Stimulated activated CD8-positive, alpha-beta memory T cell treated with anti-CD3 and anti-CD28 coated beads, Interleukin-4, amount 100 ng/mL, for 4 hours (primary cell): ENCODE measurements around the gene ZEB2.
"Not testable (repeated sequence)": the region's sequence is repeated elsewhere in the genome, so short reads cannot be mapped to it uniquely, and the experiment has no call there.

Experiments used
- DNase-seq, 2 donors: peaks; one replicate each; pipeline ENCODE4 v3.0.0-alpha.2; 2020; ENCODE audit warnings: low read depth in 2 of 2, low spot score in 1 of 2

The ZEB2 gene

GRCh38 chr2:144389151-144389929 is 130.6 kb downstream of the ZEB2 start:
- no peak for DNase-seq

DNA sequence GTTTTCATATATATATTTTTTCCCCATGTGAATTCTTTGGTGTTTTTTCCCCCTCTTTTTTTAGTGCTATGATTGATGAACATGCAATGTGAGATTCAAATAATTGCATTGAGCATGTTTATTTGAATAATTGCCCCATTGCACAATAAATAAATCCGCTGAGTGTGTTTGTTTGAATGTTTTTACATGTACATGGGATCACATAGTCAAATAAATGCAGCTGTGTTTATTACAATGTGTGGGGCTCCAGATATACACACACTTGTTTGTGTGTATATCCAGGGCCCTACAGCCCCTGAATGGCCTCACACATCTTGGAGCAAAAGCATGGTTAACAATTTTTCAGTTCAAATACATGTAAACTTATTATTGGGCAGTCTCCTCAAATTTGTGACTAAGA is 134.5 kb downstream of the ZEB2 start:
- DNase-seq, result no peak

GRCh38 chr2:144383571-144384100 is 136.3 kb downstream of the ZEB2 start:
- DNase-seq, result no peak

DNA sequence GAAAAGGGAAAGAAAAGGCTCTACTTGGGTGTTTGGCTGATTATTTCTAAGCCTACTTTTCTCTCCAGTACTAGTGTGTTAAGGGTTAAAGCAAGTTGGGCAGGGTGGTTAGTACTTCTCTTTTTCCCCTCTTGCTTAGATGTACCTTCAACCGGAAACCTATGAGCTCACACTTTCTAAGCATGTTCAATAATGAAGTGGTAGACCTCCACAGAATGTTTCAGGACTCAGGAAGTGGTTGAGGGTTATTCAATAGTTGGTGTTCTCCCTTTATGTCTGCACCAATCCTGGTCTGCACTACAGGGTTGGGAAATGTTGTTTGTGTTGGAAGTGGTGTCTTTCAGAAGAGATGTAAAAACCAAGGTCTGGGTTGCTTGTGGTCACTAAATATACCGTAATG is 137.1 kb downstream of the ZEB2 start:
- no peak for DNase-seq

DNA sequence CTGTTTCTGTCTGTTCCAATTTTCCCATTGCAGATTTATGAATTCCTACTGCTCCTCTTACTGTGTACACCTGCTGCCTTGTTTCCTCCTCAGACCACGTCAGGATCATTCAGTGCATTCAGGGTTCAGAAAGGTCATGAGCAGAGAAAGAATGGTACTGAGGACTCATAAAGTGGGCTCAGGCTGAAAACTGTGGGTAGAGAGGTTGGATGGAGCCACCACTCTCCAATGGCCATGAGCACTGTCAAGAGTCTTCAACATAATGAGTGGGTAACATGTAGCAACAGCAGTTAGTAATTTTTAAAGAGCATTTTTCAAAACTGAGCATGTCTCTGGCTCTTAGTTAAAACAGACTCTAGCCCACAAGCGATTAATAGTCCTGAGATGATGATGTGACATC is 138.2 kb downstream of the ZEB2 start:
- DNase-seq, result no peak

DNA sequence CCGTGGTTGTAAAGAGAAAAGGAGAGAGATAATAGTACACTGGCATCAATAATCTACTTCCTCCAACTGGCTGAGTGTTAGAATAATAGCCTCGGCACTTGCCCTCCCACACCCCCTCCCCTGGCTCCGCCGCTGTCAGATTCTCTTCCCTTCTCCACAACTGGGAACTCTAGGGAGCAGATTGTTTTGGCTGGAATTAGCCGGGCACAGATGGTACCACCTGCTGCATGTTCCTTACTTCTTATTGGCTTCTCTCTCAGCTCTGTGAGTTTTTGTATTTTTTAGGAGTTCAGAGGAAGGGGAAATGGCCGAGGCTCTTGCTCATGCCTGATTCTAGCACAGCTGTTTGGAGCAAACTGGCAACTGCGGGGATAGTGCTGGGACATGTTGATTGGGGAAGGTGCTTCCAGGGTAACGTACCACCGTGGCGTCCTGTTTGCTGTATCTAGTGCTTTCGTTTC is 140.0 kb downstream of the ZEB2 start:
- DNase-seq, result no peak

DNA sequence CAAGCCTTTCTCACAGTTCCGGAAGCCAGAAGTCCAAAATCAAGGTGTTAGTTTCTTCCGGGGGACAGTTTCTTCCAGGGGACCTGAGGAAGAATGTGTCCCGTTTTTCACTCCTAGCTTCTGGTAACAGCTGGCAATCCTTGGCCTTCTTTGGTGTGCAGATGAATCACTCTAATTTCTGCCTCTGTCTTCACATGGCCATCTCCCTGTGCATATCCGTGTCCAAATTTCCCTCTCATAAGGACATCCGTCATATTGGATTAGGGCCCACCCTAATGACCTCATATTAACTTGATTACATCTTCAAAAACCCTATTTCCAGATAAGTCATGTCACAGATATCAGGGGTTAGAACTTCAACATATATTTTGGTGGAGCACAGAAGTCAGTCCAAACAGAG is 141.4 kb downstream of the ZEB2 start:
- DNase-seq, result no peak

DNA sequence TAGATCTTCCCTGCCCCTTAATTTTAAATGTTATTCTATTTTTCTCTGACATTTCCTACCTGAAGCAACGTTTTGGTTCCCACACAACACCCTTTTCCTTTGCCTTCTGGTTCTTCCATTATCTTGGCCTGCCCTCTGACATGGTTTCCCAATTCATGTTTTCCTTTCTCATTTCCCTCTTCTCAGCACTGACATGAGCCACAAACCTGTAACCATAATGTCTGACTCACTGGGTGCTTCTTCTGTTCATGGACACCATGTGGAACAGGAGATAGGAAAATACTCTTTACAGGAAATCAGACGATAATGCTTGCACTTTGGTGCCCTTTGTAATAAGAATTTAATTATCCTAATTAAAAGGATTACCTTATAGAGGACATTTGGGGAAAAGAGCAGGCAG is 142.0 kb downstream of the ZEB2 start:
- no peak for DNase-seq

DNA sequence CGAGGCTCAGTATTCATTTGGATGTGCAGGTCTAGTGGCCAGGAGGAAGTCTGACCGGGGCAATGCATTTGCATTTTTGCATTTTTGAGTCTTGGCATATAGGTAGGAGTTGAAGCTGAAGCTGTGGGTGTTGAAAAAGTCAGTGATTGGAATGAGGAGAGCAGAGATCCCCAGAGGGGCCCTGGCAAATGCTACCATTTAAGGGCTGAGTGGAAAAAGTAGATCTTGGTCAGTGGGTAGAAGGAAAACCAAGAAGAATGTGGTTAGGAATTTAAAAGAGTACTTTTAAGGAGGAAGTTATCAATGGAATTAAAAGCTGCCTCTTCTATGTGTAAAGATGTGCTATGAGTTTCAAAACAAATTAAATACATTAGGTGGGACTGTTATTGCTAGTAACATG is 143.0 kb downstream of the ZEB2 start:
- no peak for DNase-seq

DNA sequence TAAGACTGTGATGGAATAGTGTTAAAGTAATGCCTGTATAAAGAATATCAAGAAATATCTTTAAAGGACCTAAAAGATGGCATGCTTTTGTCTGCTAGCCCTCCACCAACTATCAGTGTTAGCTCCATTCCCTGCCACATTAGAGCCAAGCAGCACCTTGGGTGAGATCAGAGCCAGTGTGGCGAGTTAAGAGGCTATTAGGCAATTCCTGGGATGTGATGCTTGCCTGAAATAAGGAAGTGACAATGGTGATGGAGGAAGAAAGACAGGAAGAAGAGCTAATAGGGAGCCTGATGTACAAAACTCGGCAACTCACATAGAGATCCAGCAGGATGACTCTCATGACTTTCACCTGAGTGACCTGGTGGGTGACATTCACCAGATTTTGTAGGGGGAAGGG is 143.5 kb downstream of the ZEB2 start:
- no peak for DNase-seq

DNA sequence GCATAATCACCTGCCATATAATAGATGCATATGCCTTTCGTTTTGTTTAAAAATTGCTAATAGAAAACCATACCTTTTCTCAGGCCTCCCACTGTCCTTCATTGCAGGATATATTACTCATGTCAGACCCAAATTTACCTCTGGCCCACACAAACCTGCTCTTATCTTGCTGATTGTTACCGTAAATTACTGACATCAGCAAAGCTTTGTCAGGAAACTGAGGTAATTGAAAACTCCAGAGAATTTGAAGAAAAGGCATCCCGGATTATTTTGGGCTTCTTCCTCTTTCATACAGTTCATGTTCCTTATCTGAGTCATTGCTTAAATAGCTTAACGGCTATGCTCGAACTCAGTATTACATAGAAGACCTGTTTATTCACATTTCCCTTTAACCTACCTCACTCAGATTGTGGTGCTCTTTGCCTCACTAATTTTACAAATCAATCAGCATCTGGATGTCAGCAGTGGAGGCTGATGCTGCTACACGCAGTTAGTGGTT is 145.7 kb downstream of the ZEB2 start:
- no peak for DNase-seq

DNA sequence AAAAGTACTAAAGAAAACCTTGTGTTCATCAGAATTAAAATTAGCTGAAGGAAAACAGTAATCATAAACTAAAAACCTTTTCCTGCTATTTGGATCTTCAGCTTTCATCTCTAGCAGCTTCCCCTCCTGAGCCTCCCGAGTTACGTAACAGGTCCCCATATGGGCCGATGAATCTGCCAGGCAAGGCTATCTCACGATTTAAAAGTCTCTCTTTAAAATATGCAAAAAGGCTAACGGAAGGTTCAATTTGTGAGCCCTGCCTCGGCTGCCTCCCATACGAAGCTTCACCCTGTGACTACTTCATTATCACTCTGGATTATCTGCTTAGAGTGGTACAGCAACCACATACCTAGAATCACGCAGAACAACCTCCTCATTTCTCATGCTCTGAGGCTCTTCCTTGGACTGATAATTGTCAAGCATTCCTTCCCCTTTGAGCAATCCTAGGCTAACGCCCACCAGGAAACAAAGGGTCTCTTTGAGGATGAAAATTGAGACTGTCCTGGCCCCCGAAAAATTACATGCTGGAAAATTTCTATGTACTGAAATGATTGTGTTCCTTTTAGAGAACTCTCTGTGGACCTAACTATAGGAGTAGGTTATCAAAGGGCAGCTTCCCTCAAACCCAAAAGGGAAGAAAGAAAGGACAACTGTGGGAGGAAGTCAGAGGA is 147.4 kb downstream of the ZEB2 start:
- no peak for DNase-seq

DNA sequence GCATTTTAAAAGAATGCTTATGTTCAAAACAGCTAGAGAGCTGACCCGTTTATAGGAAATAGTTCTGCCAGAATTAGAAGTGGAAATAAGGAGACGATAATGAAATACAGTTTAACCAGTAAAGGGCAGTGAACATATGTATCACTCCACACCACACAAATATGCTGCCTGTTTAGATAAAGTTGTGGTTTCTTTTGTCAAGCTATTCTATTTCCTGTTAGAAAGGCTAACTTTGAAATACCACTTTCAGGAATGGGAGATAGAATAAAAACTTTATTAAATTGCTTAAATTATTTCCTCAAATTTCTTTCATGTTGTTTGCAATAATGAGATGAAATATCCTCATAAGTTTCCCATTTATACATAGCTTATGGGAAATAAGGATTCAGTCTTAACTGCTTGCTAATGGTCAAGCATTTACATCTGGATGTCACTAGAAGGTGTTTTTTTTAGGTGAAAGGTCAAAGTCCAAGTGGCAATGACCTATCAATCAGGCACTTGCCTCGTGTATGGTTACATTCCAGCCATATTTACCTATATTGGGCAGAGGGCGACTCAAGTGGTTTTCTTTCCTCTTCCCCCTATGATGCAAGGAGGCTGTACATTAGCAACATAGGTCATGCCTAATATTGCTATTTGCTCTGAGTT is 148.9 kb downstream of the ZEB2 start:
- no peak for DNase-seq

GRCh38 chr2:144369416-144369815 is 150.5 kb downstream of the ZEB2 start:
- no peak for DNase-seq

GRCh38 chr2:144366825-144367429 is 153.0 kb downstream of the ZEB2 start:
- DNase-seq, result no peak

- no peak for DNase-seq
These were observed 154.8 kb downstream of the ZEB2 start for GRCh38 chr2:144364944-144365738.

DNA sequence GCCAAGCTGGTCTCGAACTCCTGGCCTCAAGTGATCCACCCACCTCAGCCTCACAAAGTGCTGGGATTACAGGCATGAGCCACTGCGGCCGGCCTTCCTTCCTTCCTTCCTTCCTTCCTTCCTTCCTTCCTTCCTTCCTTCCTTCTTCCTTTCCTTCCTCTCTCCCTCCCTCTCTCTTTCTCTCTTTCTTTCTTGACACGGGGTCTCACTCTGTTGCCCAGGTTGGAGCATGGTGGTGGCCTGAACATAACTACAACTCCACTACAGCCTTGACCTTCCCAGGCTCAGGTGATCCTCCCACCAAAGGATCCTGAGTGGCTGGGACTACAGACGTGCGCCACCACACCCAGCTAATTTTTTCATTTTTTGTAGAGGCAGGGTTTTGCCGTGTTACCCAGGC is 155.7 kb downstream of the ZEB2 start:
- not testable (repeated sequence) for DNase-seq

DNA sequence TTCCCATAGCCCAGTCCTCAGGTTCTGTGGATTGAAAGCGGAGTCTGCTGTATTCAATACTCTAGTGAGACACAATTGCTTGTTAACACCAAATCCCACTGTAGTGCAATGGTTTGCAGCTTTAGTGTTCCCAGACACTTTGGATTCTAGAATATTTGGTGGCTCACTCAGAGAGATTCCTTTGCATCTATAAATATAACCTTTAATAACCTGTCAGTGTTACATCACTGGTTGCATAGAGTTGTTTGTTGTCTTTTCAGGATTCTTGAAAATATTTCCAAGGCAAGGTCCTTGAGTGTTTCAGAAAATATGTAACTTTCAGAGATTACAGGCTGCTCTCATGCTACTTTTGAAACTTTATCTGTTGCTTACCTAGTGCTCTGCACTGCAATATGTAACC is 157.5 kb downstream of the ZEB2 start:
- DNase-seq, result no peak

- DNase-seq, result no peak
These were observed 158.2 kb downstream of the ZEB2 start for GRCh38 chr2:144361742-144362141.

GRCh38 chr2:144359684-144360083 is 160.2 kb downstream of the ZEB2 start:
- DNase-seq, result no peak
